HG03139 (cell line): ENCODE results near the gene PCNX1.
"Not testable (repeated sequence)": the region's sequence is repeated elsewhere in the genome, so short reads cannot be mapped to it uniquely, and the experiment has no call there.

Experiments used
- ATAC-seq: cut with Tn5 transposase; IDR thresholded peaks from one replicate; pipeline ENCODE4 v1.9.1; 2021; ENCODE audit not compliant: unreplicated experiment

The PCNX1 gene

GRCh38 chr14:71006200-71006563 is 98.9 kb downstream of the PCNX1 start:
- no peak for ATAC-seq

GRCh38 chr14:71011479-71011878 is 104.2 kb downstream of the PCNX1 start:
- ATAC-seq, result no peak

GRCh38 chr14:71012888-71013287 is 105.6 kb downstream of the PCNX1 start:
- ATAC-seq, result no peak

GRCh38 chr14:71013551-71014192 is 106.4 kb downstream of the PCNX1 start:
- ATAC-seq, result no peak

- ATAC-seq, result not testable (repeated sequence)
Measured at GRCh38 chr14:71019917-71020316, 112.7 kb downstream of the PCNX1 start.

GRCh38 chr14:71021347-71022011 is 114.2 kb downstream of the PCNX1 start:
- ATAC-seq, result no peak

- no peak for ATAC-seq
Measured at GRCh38 chr14:71022012-71022869, 115.0 kb downstream of the PCNX1 start.

GRCh38 chr14:71022939-71023338 is 115.7 kb downstream of the PCNX1 start:
- no peak for ATAC-seq

- ATAC-seq, result no peak
Measured at GRCh38 chr14:71029236-71029781, 122.0 kb downstream of the PCNX1 start.

- ATAC-seq, result no peak
Measured at GRCh38 chr14:71031000-71031399, 123.7 kb downstream of the PCNX1 start.

GRCh38 chr14:71036433-71036832 is 129.2 kb downstream of the PCNX1 start:
- ATAC-seq, result no peak

- no peak for ATAC-seq
Measured at GRCh38 chr14:71048393-71048792, 141.1 kb downstream of the PCNX1 start.

- ATAC-seq, result no peak
Measured at GRCh38 chr14:71049435-71050133, 142.3 kb downstream of the PCNX1 start.

- ATAC-seq, result no peak
Measured at GRCh38 chr14:71050227-71050823, 143.1 kb downstream of the PCNX1 start.

- no peak for ATAC-seq
Measured at GRCh38 chr14:71054706-71055105, 147.4 kb downstream of the PCNX1 start.

- ATAC-seq, result no peak
Measured at GRCh38 chr14:71056168-71056567, 148.9 kb downstream of the PCNX1 start.

GRCh38 chr14:71060274-71060673 is 153.0 kb downstream of the PCNX1 start:
- ATAC-seq, result no peak

- ATAC-seq, result no peak
Measured at GRCh38 chr14:71060825-71061455, 153.7 kb downstream of the PCNX1 start.

GRCh38 chr14:71061458-71061857 is 154.2 kb downstream of the PCNX1 start:
- ATAC-seq, result no peak
